Tibial artery (tissue), 4 donors: ENCODE data around the gene ITGB8.

Source experiments
- DNase-seq, 2 donors: peaks; one replicate each; pipeline ENCODE4 v3.0.0-alpha.2; 2019
- H3K27ac ChIP-seq, 2 donors: fragments of 200-600 bp; sonication (generic) in 1 of 2; 1 replicate in 1 of 2; 2 replicates in 1 of 2; pipeline ENCODE4 v1.5.1; 2018 to 2019; ENCODE audit warnings: mild to moderate bottlenecking in 1 of 2
- H3K27me3 ChIP-seq, 2 donors: fragments of 200-600 bp; sonication (generic) in 1 of 2; one replicate each; pipeline versions ENCODE4 v1.5.1 to v1.6.0; 2016 to 2019
- H3K36me3 ChIP-seq, 3 donors: fragments of 200-600 bp; sonication (generic) in 2 of 3; one replicate each; pipeline ENCODE4 v1.5.1; 2016 to 2019; ENCODE audit warnings: mild to moderate bottlenecking in 2 of 3
- H3K4me1 ChIP-seq, 4 donors: fragments of 200-600 bp; sonication (generic) in 2 of 4; 1 replicate in 3 of 4; 2 replicates in 1 of 4; pipeline ENCODE4 v1.5.1; 2016 to 2019
- H3K4me3 ChIP-seq, 2 donors: fragments of 200-600 bp; sonication (generic) in 1 of 2; 1 replicate in 1 of 2; 2 replicates in 1 of 2; pipeline ENCODE4 v1.5.1; 2018 to 2019; ENCODE audit warnings: mild to moderate bottlenecking in 2 of 2
- H3K9me3 ChIP-seq, 3 donors: fragments of 200-600 bp; sonication (generic) in 1 of 3; one replicate each; pipeline ENCODE4 v1.5.1; 2016 to 2019
- intact Hi-C: fragments of 100-400 bp; cut with DNase I; formaldehyde crosslinking; loops from one replicate; pipeline ENCODE4 v1.15.0; 2023; ENCODE audit warnings: low total_unique reads
- TF ChIP-seq, protein P1 (sequence below), 2 experiments: fragments of 200-600 bp in 1 of 2; fragments of 450-650 bp in 1 of 2; IDR thresholded peaks; one replicate each; pipeline ENCODE4 v1.5.1; 2017 to 2019; ENCODE audit warnings: antibody characterized with exemption in 2 of 2, mild to moderate bottlenecking in 1 of 2, moderate library complexity in 1 of 2

ITGB8 gene

DNA sequence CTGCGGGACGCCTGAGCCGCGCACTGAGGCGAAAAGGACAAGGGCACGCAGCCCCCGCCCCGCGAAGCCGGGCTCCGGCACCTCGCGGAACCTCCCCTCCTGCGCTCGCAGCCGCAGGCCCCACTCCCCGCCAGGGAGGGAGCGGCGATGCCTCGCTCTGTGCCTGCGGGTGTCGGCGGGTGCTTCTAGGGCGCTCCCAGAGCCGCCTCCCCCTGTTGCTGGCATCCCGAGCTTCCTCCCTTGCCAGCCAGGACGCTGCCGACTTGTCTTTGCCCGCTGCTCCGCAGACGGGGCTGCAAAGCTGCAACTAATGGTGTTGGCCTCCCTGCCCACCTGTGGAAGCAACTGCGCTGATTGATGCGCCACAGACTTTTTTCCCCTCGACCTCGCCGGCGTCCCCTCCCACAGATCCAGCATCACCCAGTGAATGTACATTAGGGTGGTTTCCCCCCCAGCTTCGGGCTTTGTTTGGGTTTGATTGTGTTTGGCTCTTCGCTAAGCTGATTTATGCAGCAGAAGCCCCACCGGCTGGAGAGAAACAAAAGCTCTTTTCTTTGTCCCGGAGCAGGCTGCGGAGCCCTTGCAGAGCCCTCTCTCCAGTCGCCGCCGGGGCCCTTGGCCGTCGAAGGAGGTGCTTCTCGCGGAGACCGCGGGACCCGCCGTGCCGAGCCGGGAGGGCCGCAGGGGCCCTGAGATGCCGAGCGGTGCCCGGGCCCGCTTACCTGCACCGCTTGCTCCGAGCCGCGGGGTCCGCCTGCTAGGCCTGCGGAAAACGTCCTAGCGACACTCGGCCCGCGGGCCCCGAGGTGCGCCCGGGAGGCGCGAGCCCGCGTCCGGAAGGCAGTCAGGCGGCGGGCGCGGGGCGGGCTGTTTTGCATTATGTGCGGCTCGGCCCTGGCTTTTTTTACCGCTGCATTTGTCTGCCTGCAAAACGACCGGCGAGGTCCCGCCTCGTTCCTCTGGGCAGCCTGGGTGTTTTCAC is 519 bp downstream of the ITGB8 start:
- intact Hi-C loops = no loop called here
- Histone ChIP-seq H3K27ac (peak overlapping the region; percentile 85 to 90), H3K36me3 (no peaks in the 10 kb centered on the region), H3K4me1 (peaks cover 0 to 7% (median 2%) of the 10 kb centered on the region in 4 donors), H3K4me3 (peak overlapping the region; percentile 81 to 85), H3K9me3 (no peaks in the 10 kb centered on the region), H3K27me3 (no peaks in the 10 kb centered on the region)
- TF ChIP-seq, protein P1, sequence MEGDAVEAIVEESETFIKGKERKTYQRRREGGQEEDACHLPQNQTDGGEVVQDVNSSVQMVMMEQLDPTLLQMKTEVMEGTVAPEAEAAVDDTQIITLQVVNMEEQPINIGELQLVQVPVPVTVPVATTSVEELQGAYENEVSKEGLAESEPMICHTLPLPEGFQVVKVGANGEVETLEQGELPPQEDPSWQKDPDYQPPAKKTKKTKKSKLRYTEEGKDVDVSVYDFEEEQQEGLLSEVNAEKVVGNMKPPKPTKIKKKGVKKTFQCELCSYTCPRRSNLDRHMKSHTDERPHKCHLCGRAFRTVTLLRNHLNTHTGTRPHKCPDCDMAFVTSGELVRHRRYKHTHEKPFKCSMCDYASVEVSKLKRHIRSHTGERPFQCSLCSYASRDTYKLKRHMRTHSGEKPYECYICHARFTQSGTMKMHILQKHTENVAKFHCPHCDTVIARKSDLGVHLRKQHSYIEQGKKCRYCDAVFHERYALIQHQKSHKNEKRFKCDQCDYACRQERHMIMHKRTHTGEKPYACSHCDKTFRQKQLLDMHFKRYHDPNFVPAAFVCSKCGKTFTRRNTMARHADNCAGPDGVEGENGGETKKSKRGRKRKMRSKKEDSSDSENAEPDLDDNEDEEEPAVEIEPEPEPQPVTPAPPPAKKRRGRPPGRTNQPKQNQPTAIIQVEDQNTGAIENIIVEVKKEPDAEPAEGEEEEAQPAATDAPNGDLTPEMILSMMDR (IDR thresholded peaks at IDR 0.05) = no peak
- DNase-seq = peak; percentile 39 to 71

DNA sequence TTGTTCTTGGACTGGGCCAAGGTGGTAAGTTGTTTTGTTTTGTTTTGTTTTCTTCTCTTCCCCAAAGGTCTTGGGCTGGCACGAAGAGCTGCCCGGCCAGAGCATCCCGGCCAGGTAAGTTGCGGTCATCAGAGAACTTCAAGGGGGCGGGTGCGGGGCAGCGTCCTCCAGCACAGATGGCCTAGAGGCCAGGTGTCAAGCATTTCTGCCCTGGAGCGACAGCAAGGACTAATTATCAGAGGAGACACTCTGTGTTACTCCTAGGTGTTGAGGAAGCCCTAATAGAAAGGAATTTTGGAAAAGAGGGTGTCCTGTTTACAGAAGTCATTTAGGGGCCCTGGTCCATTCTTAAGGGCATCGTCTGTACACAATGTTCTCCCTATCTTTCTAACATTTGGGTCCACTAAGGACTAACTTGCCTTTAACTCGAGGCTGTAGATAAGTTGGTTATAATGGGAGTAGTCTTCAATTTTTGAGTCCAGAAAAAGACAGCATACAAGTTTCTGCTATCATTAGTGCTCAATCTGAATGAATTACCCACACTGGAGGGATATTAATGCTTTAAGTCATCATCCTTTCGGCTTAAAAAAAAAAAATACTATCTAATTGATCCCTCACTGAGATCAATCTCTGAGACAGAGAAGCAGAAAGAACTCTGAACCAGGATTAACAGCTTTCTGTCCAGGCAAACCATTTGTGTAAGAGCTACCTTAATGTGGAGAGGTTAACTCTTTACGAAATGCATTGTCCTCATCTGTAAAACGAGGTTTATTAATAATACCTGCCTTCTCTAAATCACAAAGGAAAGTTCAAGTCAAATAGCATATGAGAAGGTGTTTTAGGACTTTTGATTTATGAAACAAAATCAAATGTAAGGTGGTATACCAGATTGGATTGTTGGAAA is 1.5 kb downstream of the ITGB8 start:
- peak overlapping the region; percentile 85 to 90 for H3K27ac ChIP-seq
- intact Hi-C loops = no loop called here
- peak overlapping the region; percentile 81 to 85 for H3K4me3 ChIP-seq
- H3K27me3 ChIP-seq = no peaks in the 10 kb centered on the region
- no peaks in the 10 kb centered on the region for H3K36me3 ChIP-seq
- TF ChIP-seq, protein P1 (IDR thresholded peaks at IDR 0.05) = no peak
- no peaks in the 10 kb centered on the region for H3K9me3 ChIP-seq
- DNase-seq = no peak
- peaks cover 0 to 7% (median 2%) of the 10 kb centered on the region in 4 donors for H3K4me1 ChIP-seq

DNA sequence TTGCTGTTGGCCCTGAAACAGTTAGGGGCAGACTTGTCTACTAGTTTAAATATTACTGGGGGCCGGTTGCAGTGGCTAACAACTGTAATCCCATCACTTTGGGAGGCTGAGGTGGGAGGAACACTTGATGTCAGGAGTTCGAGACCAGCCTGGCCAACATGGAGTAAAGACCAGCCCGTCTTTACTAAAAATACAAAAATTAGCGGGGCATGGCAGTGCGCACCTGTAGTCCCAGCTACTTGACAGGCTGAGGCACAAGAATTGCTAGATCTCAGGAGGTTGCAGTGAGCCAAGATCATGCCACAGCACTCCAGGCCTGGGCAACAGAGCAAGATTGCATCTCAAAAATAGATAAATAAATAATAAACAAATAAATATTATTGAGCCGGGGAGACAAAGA is 7.6 kb downstream of the ITGB8 start:
- Histone ChIP-seq H3K4me1 (peaks cover 0 to 2% (median 0%) of the 10 kb centered on the region in 4 donors), H3K36me3 (no peaks in the 10 kb centered on the region), H3K27me3 (no peaks in the 10 kb centered on the region), H3K27ac (no peak overlapping the region), H3K4me3 (no peak overlapping the region), H3K9me3 (no peaks in the 10 kb centered on the region)
- no peak for DNase-seq
- intact Hi-C loops = no loop called here
- TF ChIP-seq, protein P1 (IDR thresholded peaks at IDR 0.05) = no peak

DNA sequence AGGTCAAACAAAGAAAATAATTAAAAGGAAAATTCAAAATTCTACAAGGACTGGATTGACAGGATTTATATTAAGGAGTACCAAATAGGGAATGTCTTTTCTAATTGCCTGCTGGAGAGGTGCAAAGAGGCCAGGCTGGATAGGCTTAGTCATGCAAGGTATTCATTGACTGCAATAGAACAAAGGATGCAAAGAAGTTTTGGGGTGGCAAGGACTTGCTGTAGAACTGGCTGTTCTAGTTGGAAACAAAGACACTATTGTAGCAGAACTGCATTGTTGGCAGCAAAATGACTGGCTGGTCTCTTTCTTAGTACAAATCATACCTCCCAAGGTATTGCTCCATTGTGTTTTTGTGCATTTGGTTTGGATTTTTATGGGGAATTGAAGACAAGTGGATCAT is 10.1 kb downstream of the ITGB8 start:
- Histone ChIP-seq H3K4me3 (no peak overlapping the region), H3K4me1 (peaks cover 0 to 2% (median 0%) of the 10 kb centered on the region in 4 donors), H3K27ac (no peak overlapping the region), H3K9me3 (no peaks in the 10 kb centered on the region), H3K27me3 (no peaks in the 10 kb centered on the region), H3K36me3 (no peaks in the 10 kb centered on the region)
- TF ChIP-seq, protein P1 (IDR thresholded peaks at IDR 0.05) = no peak
- DNase-seq = no peak
- intact Hi-C loops = no loop called here

DNA sequence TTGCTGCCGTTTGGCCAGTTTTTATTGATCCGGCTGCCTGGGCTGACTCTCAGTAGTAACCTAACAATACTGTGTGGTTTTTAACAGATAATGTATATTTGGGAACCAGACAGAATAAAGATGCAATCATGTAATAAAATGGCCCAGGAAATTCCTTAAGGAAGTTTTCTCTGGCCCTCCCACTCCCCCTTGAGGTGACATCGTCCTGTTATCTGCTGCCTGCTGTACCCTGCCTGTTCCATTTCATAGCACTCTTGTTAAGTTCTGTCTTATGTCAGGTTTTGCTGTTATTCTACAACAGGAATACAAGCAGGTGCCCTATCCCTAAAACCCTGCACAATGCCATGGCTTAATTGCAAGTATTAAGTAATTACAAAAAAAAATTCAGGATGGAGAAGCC is 12.5 kb downstream of the ITGB8 start:
- no peaks in the 10 kb centered on the region for H3K36me3 ChIP-seq
- intact Hi-C loops = no loop called here
- H3K4me3 ChIP-seq = no peak overlapping the region
- no peak overlapping the region for H3K27ac ChIP-seq
- H3K9me3 ChIP-seq = no peaks in the 10 kb centered on the region
- TF ChIP-seq, protein P1 (IDR thresholded peaks at IDR 0.05) = no peak
- no peaks in the 10 kb centered on the region for H3K27me3 ChIP-seq
- peaks cover 0 to 2% (median 0%) of the 10 kb centered on the region in 4 donors for H3K4me1 ChIP-seq
- no peak for DNase-seq
